Panc1 (cell line): ENCODE measurements around the gene ZBTB25. TPM values are rescaled to one million over a fixed set of nuclear protein-coding genes. Genes with fewer than 3 reads are reported as not detected.

Source experiments
- ATAC-seq: fragments of 200-7000 bp; cut with Tn5 transposase; 2 replicates; pipeline ENCODE4 v1.9.1; 2020; ENCODE audit warnings: mild to moderate bottlenecking, moderate library complexity
- BruUV-seq: library from RNA; stranded (reverse); fragments of 400-500 nt; replicated peaks from 2 replicates; lab custom pipeline; 2021; lab: Mats Ljungman, UMichigan
- CTCF ChIA-PET: fragments of 300-600 bp; sonication (Branson Sonifier 250); formaldehyde crosslinking; loops from one replicate; lab custom pipeline; 2022; ENCODE audit warnings: antibody characterized with exemption; lab: Charles Lee
- POLR2A ChIA-PET: fragments of 300-600 bp; sonication (Branson Sonifier 250); formaldehyde crosslinking; loops from one replicate; lab custom pipeline; 2022; ENCODE audit warnings: antibody characterized with exemption; lab: Charles Lee
- DNase-seq: peaks from one replicate; pipeline ENCODE4 v3.0.0-alpha.2; 2010; ENCODE audit warnings: low read depth, low spot score
- H3K27ac ChIP-seq: 2 replicates; pipeline ENCODE4 v1.5.1; 2011; ENCODE audit warnings: mild to moderate bottlenecking, low read length, inconsistent platforms
- H3K27me3 ChIP-seq: fragments of 200-500 bp; sonication (Bioruptor generic); 2 replicates; pipeline ENCODE4 v1.6.0; 2014; ENCODE audit warnings: low read length, inconsistent platforms; ENCODE audit not compliant: control insufficient read depth, insufficient read depth
- H3K36me3 ChIP-seq: fragments of 200-500 bp; sonication (Bioruptor generic); 2 replicates; pipeline ENCODE4 v1.5.1; 2014; ENCODE audit warnings: inconsistent platforms, mild to moderate bottlenecking, low read length, moderate library complexity; ENCODE audit not compliant: control insufficient read depth, insufficient read depth
- H3K4me1 ChIP-seq: 2 replicates; pipeline ENCODE4 v1.5.1; 2011; ENCODE audit warnings: inconsistent platforms, mild to moderate bottlenecking, low read length, moderate library complexity; ENCODE audit not compliant: control insufficient read depth, insufficient read depth
- H3K4me3 ChIP-seq, 2 experiments: 2 replicates each; pipeline ENCODE4 v1.5.1; 2011 to 2012; ENCODE audit warnings: low read depth in 2 of 2, low read length in 2 of 2, mild to moderate bottlenecking in 2 of 2, inconsistent platforms in 1 of 2, moderate library complexity in 1 of 2
- H3K9me3 ChIP-seq: fragments of 200-500 bp; sonication (Bioruptor generic); 2 replicates; pipeline ENCODE4 v1.5.1; 2014; ENCODE audit warnings: low read depth, mild to moderate bottlenecking, inconsistent platforms, low read length, moderate library complexity; ENCODE audit not compliant: control insufficient read depth, insufficient read depth
- CTCF ChIP-seq: fragments of 450-650 bp; IDR thresholded peaks from 2 replicates; pipeline ENCODE4 v1.5.1; 2017; ENCODE audit warnings: mild to moderate bottlenecking
- POLR2AphosphoS5 ChIP-seq: IDR thresholded peaks from 2 replicates; pipeline ENCODE4 v1.6.1; 2012; ENCODE audit warnings: mild to moderate bottlenecking, low read depth, low read length, moderate library complexity
- REST ChIP-seq, 2 experiments: IDR thresholded peaks; 2 replicates each; pipeline ENCODE4 v1.6.1; 2011 to 2012; ENCODE audit warnings: low read depth in 2 of 2, control low read depth in 1 of 2, low read length in 1 of 2, mild to moderate bottlenecking in 1 of 2, moderate library complexity in 1 of 2; ENCODE audit not compliant: insufficient read depth in 1 of 2
- SIN3A ChIP-seq: IDR thresholded peaks from 2 replicates; pipeline ENCODE4 v1.6.1; 2012; ENCODE audit warnings: low read depth, mild to moderate bottlenecking, low read length, moderate library complexity, borderline replicate concordance; ENCODE audit not compliant: insufficient read depth
- TCF7L2 ChIP-seq: IDR thresholded peaks from 2 replicates; pipeline ENCODE4 v1.6.1; 2011; ENCODE audit warnings: mild to moderate bottlenecking, low read depth, low read length, inconsistent platforms
- in situ Hi-C: cut with HindIII; loops from 2 replicates; pipeline ENCODE4 v1.10.0; 2016; ENCODE audit warnings: low sequenced_read_pairs, low pct_unique_long_range_greater_than_20kb
- intact Hi-C: fragments of 100-400 bp; cut with micrococcal nuclease; formaldehyde crosslinking; loops from one replicate; pipeline ENCODE4 v1.10.0; 2022; ENCODE audit not compliant: unreplicated experiment
- total RNA-seq: library from RNA; stranded (reverse); gene quantifications from one replicate; pipeline ENCODE4 v1.2.1, GENCODE V29; 2021; ENCODE audit not compliant: unreplicated experiment

ZBTB25 gene
- total RNA-seq, 1 experiment from 2014 or later = 9.0 TPM

GRCh38 chr14:64502456-64502855, 1.2 kb downstream of the ZBTB25 start:
- H3K27me3 ChIP-seq = no peaks in the 10 kb centered on the region
- intact Hi-C loops = no loop called here
- no peak for DNase-seq
- in situ Hi-C loops = no loop called here
- H3K27ac ChIP-seq = peak overlapping the region; percentile 94
- ChIA-PET CTCF (no interaction called here), POLR2A (interaction anchor here (0.6 kb wide), 1 partner anchor 1034 kb away, joined by 3 read pairs; no protein-coding TSS in a partner anchor)
- H3K9me3 ChIP-seq = no peaks in the 10 kb centered on the region
- peak overlapping the region; percentile 83 to 94 for H3K4me3 ChIP-seq
- TF ChIP-seq SIN3A (no peak), REST (IDR thresholded peaks at IDR 0.05; ENCODE audit: insufficient read depth in 1 of 2, low read depth in 2 of 2, low read length in 1 of 2) (no peak), CTCF (no peak), TCF7L2 (no peak), POLR2AphosphoS5 (no peak)
- H3K4me1 ChIP-seq = peaks cover 24% of the 10 kb centered on the region
- peaks cover 9% of the 10 kb centered on the region; the same call in 1 of the 2 replicates for H3K36me3 ChIP-seq
- BruUV-seq = no TSS peak
- no peak for ATAC-seq

GRCh38 chr14:64501411-64502171, 2.0 kb downstream of the ZBTB25 start:
- Histone ChIP-seq H3K4me3 (peak overlapping the region; percentile 83 to 94), H3K4me1 (peaks cover 17% of the 10 kb centered on the region), H3K27ac (peak overlapping the region; percentile 94), H3K9me3 (no peaks in the 10 kb centered on the region), H3K36me3 (peaks cover 11% of the 10 kb centered on the region; the same call in 1 of the 2 replicates), H3K27me3 (no peaks in the 10 kb centered on the region)
- TSS peak; percentile 60 for BruUV-seq
- TF ChIP-seq CTCF (no peak), SIN3A (no peak), TCF7L2 (no peak), REST (IDR thresholded peaks at IDR 0.05; ENCODE audit: insufficient read depth in 1 of 2, low read depth in 2 of 2, low read length in 1 of 2) (no peak), POLR2AphosphoS5 (no peak)
- intact Hi-C loops (no loop called here), in situ Hi-C loops (no loop called here)
- ChIA-PET POLR2A (no interaction called here), CTCF (no interaction called here)
- DNase-seq (no peak), ATAC-seq (no peak)
